Left ventricle myocardium inferior (tissue), 1 donor: Measurements from ENCODE around the gene RADIL. TPM values are rescaled to one million over a fixed set of nuclear protein-coding genes. Genes with fewer than 3 reads are reported as not detected.
"Not testable (repeated sequence)": the region's sequence is repeated elsewhere in the genome, so short reads cannot be mapped to it uniquely, and the experiment has no call there.

Experiments used
- DNase-seq: peaks from one replicate; pipeline ENCODE4 v3.0.0-alpha.2; 2020
- H3K27ac ChIP-seq: fragments of 200-600 bp; replicated peaks from 2 replicates; pipeline ENCODE4 v1.8.0; 2021
- H3K27me3 ChIP-seq: fragments of 200-600 bp; 2 replicates; pipeline ENCODE4 v1.8.0; 2021; ENCODE audit warnings: low read depth
- H3K36me3 ChIP-seq: fragments of 200-600 bp; 2 replicates; pipeline ENCODE4 v1.8.0; 2021
- H3K4me1 ChIP-seq: fragments of 200-600 bp; 2 replicates; pipeline ENCODE4 v1.8.0; 2021
- H3K4me3 ChIP-seq: fragments of 200-600 bp; 2 replicates; pipeline ENCODE4 v1.8.0; 2021; ENCODE audit warnings: mild to moderate bottlenecking, moderate library complexity
- H3K9me3 ChIP-seq: fragments of 200-600 bp; replicated peaks from 2 replicates; pipeline ENCODE4 v1.8.0; 2021
- CTCF ChIP-seq: fragments of 200-600 bp; IDR thresholded peaks from 2 replicates; pipeline ENCODE4 v1.8.0; 2021; ENCODE audit warnings: antibody characterized with exemption, mild to moderate bottlenecking, borderline replicate concordance
- intact Hi-C: fragments of 100-400 bp; cut with micrococcal nuclease; formaldehyde crosslinking; loops from one replicate; pipeline ENCODE4 v1.11.0; 2022
- total RNA-seq: library from RNA; stranded (reverse); fragmentation: NEBNext Ultra II Directional; extraction: Animal tissue kit (Norgen Biotek cat#: 25700); gene quantifications from one replicate; pipeline ENCODE4 v1.2.1, GENCODE V29; 2021
- donor health status: DM: no; HTN: yes; CAD: no; lungs with severe emphysema.

The RADIL gene
- total RNA-seq, 1 donor from 2014 or later, result 4.5 TPM

- peak; percentile 55 for DNase-seq
- intact Hi-C loops, result loop anchor here (10.0 kb wide), 1 partner anchor 287 kb away; no protein-coding TSS in a partner anchor
- H3K4me1 ChIP-seq, result peaks cover 25% of the 10 kb centered on the region
- TF ChIP-seq CTCF, result peak; percentile 89
- H3K27me3 ChIP-seq, result no peaks in the 10 kb centered on the region
- H3K36me3 ChIP-seq, result no peaks in the 10 kb centered on the region
- H3K27ac ChIP-seq, result peak overlapping the region; percentile 57
- H3K4me3 ChIP-seq, result no peak overlapping the region
- no peaks in the 10 kb centered on the region for H3K9me3 ChIP-seq
Measured at GRCh38 chr7:4797858-4798705, 85.4 kb downstream of the RADIL start.

GRCh38 chr7:4796453-4796852, 87.1 kb downstream of the RADIL start:
- Histone ChIP-seq H3K4me1 (peaks cover 39% of the 10 kb centered on the region), H3K9me3 (no peaks in the 10 kb centered on the region), H3K36me3 (peaks cover 5% of the 10 kb centered on the region), H3K27ac (no peak overlapping the region), H3K27me3 (no peaks in the 10 kb centered on the region), H3K4me3 (no peak overlapping the region)
- intact Hi-C loops, result loop anchor here (10.0 kb wide), 1 partner anchor 288 kb away; no protein-coding TSS in a partner anchor
- no peak for TF ChIP-seq CTCF
- DNase-seq, result no peak

- no peak for TF ChIP-seq CTCF
- Histone ChIP-seq H3K27me3 (no peaks in the 10 kb centered on the region), H3K9me3 (no peaks in the 10 kb centered on the region), H3K4me1 (peaks cover 34% of the 10 kb centered on the region), H3K4me3 (no peak overlapping the region), H3K27ac (no peak overlapping the region), H3K36me3 (peaks cover 21% of the 10 kb centered on the region)
- intact Hi-C loops, result loop anchor here (10.0 kb wide), 1 partner anchor 290 kb away; no protein-coding TSS in a partner anchor
- no peak for DNase-seq
Measured at GRCh38 chr7:4794591-4795350, 88.7 kb downstream of the RADIL start.

- peaks cover 27% of the 10 kb centered on the region for H3K36me3 ChIP-seq
- not testable (repeated sequence) for H3K9me3 ChIP-seq
Measured at GRCh38 chr7:4794171-4794570, 89.3 kb downstream of the RADIL start.

GRCh38 chr7:4793385-4793993, 90.0 kb downstream of the RADIL start:
- H3K27me3 ChIP-seq, H3K9me3 ChIP-seq, DNase-seq, H3K27ac ChIP-seq, H3K4me3 ChIP-seq: not testable (repeated sequence)
- Histone ChIP-seq H3K4me1 (peaks cover 23% of the 10 kb centered on the region), H3K36me3 (peaks cover 33% of the 10 kb centered on the region)
- intact Hi-C loops, result loop anchor here (10.0 kb wide), 1 partner anchor 291 kb away; no protein-coding TSS in a partner anchor

More at GRCh38 chr7:4794171-4794570, 89.3 kb downstream of the RADIL start:
- H3K27me3 ChIP-seq, H3K4me3 ChIP-seq, H3K27ac ChIP-seq, DNase-seq: not testable (repeated sequence)
- intact Hi-C loops, result loop anchor here (10.0 kb wide), 1 partner anchor 291 kb away; no protein-coding TSS in a partner anchor
- peaks cover 29% of the 10 kb centered on the region for H3K4me1 ChIP-seq

- Histone ChIP-seq H3K27ac (peak overlapping the region; percentile 75), H3K9me3 (no peaks in the 10 kb centered on the region), H3K4me1 (peaks cover 17% of the 10 kb centered on the region), H3K4me3 (peak overlapping the region; percentile 67), H3K36me3 (peaks cover 42% of the 10 kb centered on the region), H3K27me3 (no peaks in the 10 kb centered on the region)
- no peak for DNase-seq
- TF ChIP-seq CTCF, result no peak
- intact Hi-C loops, result loop anchor here (10.0 kb wide), 1 partner anchor 292 kb away; no protein-coding TSS in a partner anchor
Measured at GRCh38 chr7:4792537-4793126, 90.9 kb downstream of the RADIL start.
